Large intestine (tissue), 3 donors: ENCODE measurements around the gene THEMIS2. TPM values are rescaled to one million over a fixed set of nuclear protein-coding genes. Genes with fewer than 3 reads are reported as not detected.
"Not testable (repeated sequence)": the region's sequence is repeated elsewhere in the genome, so short reads cannot be mapped to it uniquely, and the experiment has no call there.

Experiments used
- DNase-seq, 2 donors: peaks; one replicate each; pipeline versions ENCODE4 v3.0.0 to v3.0.0-alpha.2; 2013
- H3K27ac ChIP-seq: one replicate; pipeline ENCODE4 v1.5.1; 2013; ENCODE audit warnings: low read length
- H3K27me3 ChIP-seq: 2 replicates; pipeline ENCODE4 v1.6.1; 2013; ENCODE audit warnings: low read length; ENCODE audit not compliant: control insufficient read depth, insufficient read depth
- H3K36me3 ChIP-seq: 2 replicates; pipeline ENCODE4 v1.6.1; 2013; ENCODE audit warnings: low read length; ENCODE audit not compliant: control insufficient read depth, insufficient read depth
- H3K4me1 ChIP-seq: one replicate; pipeline ENCODE4 v1.6.1; 2013; ENCODE audit warnings: low read length; ENCODE audit not compliant: control insufficient read depth, insufficient read depth
- H3K4me3 ChIP-seq: one replicate; pipeline ENCODE4 v1.5.1; 2013; ENCODE audit warnings: low read length
- H3K9me3 ChIP-seq: one replicate; pipeline ENCODE4 v1.6.1; 2013; ENCODE audit warnings: mild to moderate bottlenecking, low read depth, low read length, moderate library complexity; ENCODE audit not compliant: control insufficient read depth
- WGBS: methylation state at CpG from one replicate; pipeline ENCODE4 v1.1.5; 2013; ENCODE audit warnings: low lambda C conversion rate; ENCODE audit not compliant: insufficient coverage; 5-methylcytosine and 5-hydroxymethylcytosine counted together
- polyA plus RNA-seq: library from polyadenylated mRNA; unstranded; fragments of 120-200 nt; gene quantifications from one replicate; pipeline ENCODE4 v1.2.1, GENCODE V29; 2013

The THEMIS2 gene
- polyA plus RNA-seq, 1 donor: 4.9 TPM

DNA sequence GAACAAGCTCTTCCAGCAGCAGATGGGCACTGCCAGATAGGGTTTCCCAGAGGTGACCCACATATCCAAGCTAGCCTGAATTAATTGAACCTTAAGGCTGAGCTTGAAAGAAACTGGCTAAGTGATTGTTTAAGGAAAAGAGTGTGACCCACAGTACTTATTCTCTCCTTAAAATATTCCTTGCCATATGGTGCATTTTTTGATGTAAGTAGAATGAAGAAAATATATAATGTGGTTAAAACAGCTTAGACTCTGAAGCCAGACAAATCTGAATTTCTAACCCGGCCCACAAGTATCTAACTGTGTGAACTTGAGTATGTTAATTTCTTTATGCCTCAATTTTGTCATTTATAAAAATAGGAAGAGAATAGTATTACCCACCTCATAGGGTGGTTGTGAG is 36.8 kb upstream of the THEMIS2 start:
- Histone ChIP-seq H3K4me1 (peaks cover 7% of the 10 kb centered on the region), H3K36me3 (peaks cover 33% of the 10 kb centered on the region), H3K27me3 (no peaks in the 10 kb centered on the region), H3K4me3 (no peak overlapping the region), H3K9me3 (no peaks in the 10 kb centered on the region), H3K27ac (no peak overlapping the region)
- WGBS: 100% methylated on average over 1 of the region's 1 CpG
- no peak for DNase-seq

DNA sequence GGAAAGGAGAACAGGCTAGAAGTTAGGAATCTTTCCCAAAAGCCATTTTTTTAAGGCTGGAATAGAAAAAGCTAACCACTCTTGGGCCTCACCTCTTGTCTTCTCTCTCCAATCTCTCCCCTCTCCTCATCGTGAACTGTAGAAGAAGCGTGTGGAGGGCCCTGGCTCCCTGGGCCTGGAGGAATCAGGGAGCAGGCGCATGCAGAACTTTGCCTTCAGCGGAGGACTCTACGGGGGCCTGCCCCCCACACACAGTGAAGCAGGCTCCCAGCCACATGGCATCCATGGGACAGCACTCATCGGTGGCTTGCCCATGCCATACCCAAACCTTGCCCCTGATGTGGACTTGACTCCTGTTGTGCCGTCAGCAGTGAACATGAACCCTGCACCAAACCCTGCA is 22.4 kb upstream of the THEMIS2 start:
- no peak for DNase-seq
- no CpG with 5 or more reads among the region's 7 CpGs for WGBS
- no peaks in the 10 kb centered on the region for H3K4me1 ChIP-seq
- H3K36me3 ChIP-seq: peaks cover 48% of the 10 kb centered on the region
- no peaks in the 10 kb centered on the region for H3K9me3 ChIP-seq
- no peak overlapping the region for H3K4me3 ChIP-seq
- H3K27me3 ChIP-seq: no peaks in the 10 kb centered on the region
- H3K27ac ChIP-seq: no peak overlapping the region

DNA sequence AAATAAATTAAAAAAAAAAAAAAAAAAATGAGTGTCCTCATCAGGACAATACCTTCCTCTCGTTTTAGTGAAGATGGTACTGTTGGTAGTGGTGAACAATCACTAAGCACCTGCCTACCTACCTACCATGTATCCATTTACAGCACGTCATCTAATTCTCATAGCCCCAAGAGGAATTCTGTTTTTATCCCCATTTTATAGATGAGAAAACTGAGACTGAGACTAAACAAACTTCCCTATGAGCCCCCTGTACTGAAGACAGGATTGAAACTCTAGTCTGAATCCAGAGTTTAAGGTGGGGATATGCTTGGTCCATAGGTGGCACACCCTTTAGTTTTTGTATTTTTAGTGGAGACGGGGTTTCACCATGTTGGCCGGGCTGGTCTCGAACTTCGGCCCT is 17.3 kb upstream of the THEMIS2 start:
- H3K4me1 ChIP-seq: no peaks in the 10 kb centered on the region
- H3K36me3 ChIP-seq: peaks cover 16% of the 10 kb centered on the region
- WGBS: no CpG with 5 or more reads among the region's 6 CpGs
- no peaks in the 10 kb centered on the region for H3K27me3 ChIP-seq
- no peak overlapping the region for H3K4me3 ChIP-seq
- no peaks in the 10 kb centered on the region for H3K9me3 ChIP-seq
- DNase-seq: no peak
- no peak overlapping the region for H3K27ac ChIP-seq

DNA sequence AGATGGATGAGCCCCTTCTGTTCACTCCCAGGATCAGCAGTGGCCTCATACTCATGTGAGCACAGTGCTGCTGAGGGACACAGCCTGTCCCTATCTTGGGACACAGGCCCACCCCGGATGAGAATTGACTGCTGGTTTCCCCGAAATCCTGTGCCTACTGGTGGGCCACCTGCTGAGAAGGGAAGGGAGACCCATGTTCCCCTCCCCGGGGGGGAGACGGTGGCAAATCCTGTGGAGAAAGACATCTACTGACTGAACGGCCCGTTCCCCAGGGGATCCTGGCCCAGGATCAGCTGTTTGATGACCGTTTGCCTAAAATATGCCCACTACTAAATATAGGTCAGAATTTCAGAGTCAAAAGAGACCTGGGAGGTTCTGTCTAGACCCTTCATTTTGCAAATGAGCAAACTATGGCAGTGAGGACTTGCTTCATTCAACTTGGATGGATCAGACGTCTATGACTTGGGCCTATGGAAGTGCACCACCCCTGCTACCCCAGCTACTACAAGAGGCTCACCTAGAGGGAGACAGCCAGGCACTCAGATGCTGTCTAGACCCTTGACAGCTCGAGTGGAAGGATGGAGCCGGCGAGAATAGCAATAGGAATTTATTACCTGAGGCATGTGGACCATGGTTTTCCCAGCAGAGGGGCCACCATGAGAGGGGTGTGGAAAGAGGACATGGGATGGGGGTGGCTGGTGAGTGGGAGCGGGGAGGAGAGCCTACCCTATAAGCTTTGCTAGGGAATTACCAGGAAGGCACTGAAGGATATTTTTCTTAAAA is 15.6 kb upstream of the THEMIS2 start:
- no CpG with 5 or more reads among the region's 12 CpGs for WGBS

DNA sequence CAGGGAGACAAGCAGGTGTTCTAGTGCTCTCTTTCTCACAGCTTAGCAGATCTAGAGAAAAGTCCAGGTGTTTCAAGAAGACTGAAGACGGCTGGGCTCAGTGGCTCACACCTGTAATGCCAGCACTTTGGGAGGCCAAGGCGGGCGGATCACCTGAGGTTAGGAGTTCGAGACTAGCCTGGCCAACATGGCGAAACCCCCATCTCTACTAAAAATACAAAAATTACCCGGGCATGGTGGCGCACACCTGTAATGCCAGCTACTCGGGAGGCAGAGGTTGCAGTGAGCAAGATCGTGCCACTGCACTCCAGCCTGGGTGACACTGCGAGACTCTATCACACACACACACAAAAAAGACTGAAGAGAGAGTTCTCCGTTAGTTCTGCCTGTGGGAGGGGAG is 14.8 kb upstream of the THEMIS2 start:
- no CpG with 5 or more reads among the region's 11 CpGs for WGBS
- H3K4me3 ChIP-seq, DNase-seq, H3K4me1 ChIP-seq, H3K27ac ChIP-seq, H3K36me3 ChIP-seq, H3K9me3 ChIP-seq, H3K27me3 ChIP-seq: not testable (repeated sequence)

More for the DNA sequence above, 15.6 kb upstream of the THEMIS2 start:
- H3K9me3 ChIP-seq: no peaks in the 10 kb centered on the region
- H3K4me1 ChIP-seq: no peaks in the 10 kb centered on the region
- H3K27me3 ChIP-seq: no peaks in the 10 kb centered on the region
- no peak for DNase-seq
- peaks cover 1% of the 10 kb centered on the region for H3K36me3 ChIP-seq
- H3K27ac ChIP-seq: no peak overlapping the region
- no peak overlapping the region for H3K4me3 ChIP-seq

DNA sequence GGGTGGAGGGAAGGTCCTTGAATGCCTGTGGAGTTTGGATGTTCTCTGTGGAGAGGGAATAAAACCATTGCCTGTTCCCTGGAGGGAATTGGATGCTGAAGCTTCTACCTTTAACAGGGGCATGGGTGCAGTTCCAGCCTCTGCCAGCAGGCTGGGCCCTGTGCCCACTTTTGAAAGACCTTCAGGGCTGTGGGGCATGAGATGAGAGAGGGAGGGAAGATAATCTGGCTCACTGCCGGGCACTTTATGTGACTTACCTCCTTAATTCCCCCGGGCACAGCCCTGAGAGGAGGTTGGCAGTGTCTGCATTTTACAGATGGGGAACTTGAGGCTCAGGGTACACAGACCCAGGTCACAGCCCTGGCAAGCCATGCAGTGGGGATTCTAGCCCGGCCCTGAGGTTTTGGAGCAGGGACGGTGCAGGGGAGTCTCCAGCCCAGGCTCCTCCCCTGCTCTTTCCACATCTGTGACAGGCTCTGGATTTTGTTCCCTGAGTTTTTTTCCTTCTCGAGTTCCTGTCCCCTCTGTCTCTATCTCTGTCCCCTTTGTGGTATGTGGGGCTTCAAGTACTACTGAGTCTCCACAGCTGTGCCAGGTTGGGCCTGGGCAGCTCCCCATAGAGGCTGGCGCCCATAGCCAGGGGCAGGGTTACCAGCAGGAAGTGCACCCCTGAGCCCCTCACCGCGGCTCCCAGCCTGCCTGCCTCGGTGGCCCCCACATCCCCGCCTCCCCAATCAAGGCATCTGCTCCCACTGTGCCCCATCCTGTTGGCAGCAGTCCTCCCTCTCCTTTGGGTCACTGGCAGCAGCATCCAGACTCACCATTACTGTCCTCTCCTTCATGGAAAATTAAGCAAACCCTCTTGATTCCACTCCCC is 14.0 kb upstream of the THEMIS2 start:
- no peak overlapping the region for H3K4me3 ChIP-seq
- no peaks in the 10 kb centered on the region for H3K27me3 ChIP-seq
- peak; percentile 58 to 63 for DNase-seq
- WGBS: no CpG with 5 or more reads among the region's 10 CpGs
- no peaks in the 10 kb centered on the region for H3K9me3 ChIP-seq
- H3K4me1 ChIP-seq: no peaks in the 10 kb centered on the region
- no peak overlapping the region for H3K27ac ChIP-seq
- H3K36me3 ChIP-seq: no peaks in the 10 kb centered on the region

DNA sequence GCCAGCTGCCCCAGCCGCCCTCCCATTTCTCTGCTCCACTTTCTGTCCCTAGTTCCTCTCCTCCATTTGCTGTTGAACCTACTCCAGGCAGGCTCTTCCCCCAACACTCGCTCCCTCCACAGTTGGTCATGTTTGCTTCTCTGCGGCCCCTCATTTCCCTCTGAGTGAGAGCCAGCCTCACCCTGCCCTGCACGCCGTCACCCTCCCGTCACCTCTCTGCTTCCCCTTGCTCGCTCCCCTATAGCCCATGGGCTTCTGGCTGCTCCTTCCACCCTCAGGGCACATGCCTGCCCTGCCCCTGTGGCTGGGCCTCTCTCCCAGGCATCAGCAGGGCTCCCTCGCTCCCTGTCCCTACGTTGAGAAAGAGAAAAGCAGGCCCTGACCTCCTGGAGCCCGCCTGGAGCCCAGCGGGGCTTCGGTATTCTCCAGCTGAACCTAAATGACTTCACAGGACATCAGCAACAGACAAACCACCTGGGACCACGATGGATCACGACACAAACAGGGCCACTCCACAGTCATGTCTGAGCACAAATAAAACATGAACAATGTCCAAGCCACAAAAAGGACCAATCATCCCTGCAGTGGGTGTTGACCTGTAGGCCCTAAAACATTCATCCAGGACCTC is 13.3 kb upstream of the THEMIS2 start:
- Histone ChIP-seq H3K4me1 (no peaks in the 10 kb centered on the region), H3K36me3 (no peaks in the 10 kb centered on the region), H3K4me3 (no peak overlapping the region), H3K9me3 (no peaks in the 10 kb centered on the region), H3K27me3 (no peaks in the 10 kb centered on the region), H3K27ac (no peak overlapping the region)
- no peak for DNase-seq
- no CpG with 5 or more reads among the region's 14 CpGs for WGBS

DNA sequence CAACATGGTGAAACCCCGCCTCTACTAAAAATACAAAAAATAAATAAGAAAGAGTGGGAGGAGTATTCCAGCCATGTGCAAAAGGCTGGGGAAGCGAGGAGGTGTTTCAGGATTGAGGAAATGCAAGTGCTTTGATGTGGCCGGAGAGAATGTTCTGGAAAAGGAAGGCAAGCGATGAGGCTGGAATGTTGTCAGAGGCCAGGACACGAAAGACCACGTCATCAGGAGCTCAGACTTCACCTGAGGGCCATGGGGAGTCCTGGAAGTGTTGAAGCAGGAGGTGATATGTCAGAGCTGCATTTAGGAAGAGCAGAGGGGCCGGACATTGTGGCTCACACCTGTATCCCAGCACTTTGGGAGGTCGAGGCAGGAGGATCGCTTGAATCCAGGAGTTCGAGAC is 10.9 kb upstream of the THEMIS2 start:
- 95% methylated on average over 3 of the region's 10 CpGs for WGBS
- H3K4me3 ChIP-seq: no peak overlapping the region
- no peaks in the 10 kb centered on the region for H3K27me3 ChIP-seq
- no peaks in the 10 kb centered on the region for H3K9me3 ChIP-seq
- H3K4me1 ChIP-seq: no peaks in the 10 kb centered on the region
- no peak for DNase-seq
- H3K36me3 ChIP-seq: no peaks in the 10 kb centered on the region
- no peak overlapping the region for H3K27ac ChIP-seq

DNA sequence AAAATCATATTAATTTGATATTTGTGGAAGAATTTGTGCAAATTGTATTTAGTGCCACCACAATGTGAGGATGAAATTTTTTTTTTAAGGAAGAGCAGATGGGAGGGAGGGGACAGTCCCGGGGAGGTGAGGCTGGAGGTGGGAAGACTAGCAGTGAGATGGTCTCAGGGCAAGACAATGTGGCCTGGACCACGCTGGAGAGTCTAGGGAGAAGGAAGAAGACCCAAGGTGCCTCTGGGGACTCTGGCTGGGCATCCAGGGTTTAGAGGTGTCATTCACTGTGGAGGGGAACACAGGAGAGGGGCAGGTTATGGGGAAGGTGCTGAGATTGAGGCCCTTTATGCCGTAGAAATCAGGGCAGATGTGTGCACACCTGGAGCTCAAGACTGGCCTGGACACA is 10.3 kb upstream of the THEMIS2 start:
- no peak for DNase-seq
- no CpG with 5 or more reads among the region's 3 CpGs for WGBS

DNA sequence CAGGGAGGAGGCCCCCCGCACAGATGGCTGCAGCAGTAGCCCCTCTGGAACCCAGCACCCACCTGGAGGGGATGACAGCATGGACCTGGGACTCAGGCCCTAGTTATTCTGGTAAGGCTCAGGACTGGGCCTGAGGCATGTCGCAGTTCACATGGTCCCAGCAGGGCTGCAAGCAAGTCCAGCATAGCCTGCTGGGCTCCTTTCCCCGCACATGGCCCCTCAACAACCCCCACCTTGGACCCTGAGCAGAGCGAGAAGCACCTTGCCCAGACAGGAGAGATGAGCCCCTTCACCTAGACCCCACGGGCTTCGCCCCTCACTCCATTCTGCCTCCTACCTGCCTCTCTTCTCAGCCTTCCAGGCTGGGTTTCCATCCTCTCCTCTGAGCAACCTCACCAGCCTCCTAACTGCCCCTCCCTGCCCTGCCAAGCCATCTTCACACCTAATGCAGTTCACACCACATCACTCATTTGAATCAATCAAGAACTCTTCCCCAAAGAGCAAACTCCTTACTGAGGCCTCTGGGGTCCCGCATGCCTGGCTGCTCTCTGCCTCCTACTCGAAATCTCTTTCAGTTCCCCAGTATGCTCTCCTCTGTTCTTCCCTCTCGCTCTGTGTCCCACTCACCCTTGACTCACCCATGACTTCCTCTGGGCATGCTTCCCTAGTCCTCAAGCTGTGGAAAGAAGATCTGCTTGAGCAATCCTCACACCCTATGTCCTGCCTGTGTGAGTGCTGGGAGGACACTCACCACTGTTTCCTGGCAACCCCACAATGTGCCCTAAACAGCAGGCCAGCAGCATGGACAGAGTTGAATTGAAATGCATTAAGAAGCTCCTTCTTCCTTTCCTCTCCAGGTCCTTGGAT is 9.4 kb upstream of the THEMIS2 start:
- WGBS: 83% methylated on average over 1 of the region's 9 CpGs
- H3K27ac ChIP-seq: peak overlapping the region; percentile 12

More for the DNA sequence above, 10.3 kb upstream of the THEMIS2 start:
- no peaks in the 10 kb centered on the region for H3K9me3 ChIP-seq
- no peaks in the 10 kb centered on the region for H3K36me3 ChIP-seq
- no peaks in the 10 kb centered on the region for H3K4me1 ChIP-seq
- H3K27me3 ChIP-seq: no peaks in the 10 kb centered on the region
- H3K27ac ChIP-seq: no peak overlapping the region
- no peak overlapping the region for H3K4me3 ChIP-seq

More for the DNA sequence above, 9.4 kb upstream of the THEMIS2 start:
- no peaks in the 10 kb centered on the region for H3K9me3 ChIP-seq
- no peak for DNase-seq
- H3K36me3 ChIP-seq: no peaks in the 10 kb centered on the region
- H3K4me3 ChIP-seq: no peak overlapping the region
- H3K27me3 ChIP-seq: no peaks in the 10 kb centered on the region
- no peaks in the 10 kb centered on the region for H3K4me1 ChIP-seq
